Mesenchymal stem cell (in vitro differentiated cells and primary cell): ENCODE data around the gene RBFOX1.

Experiments used
- DNase-seq: peaks from one replicate; pipeline ENCODE4 v3.0.0-alpha.2; 2013
- H2AFZ ChIP-seq: one replicate; pipeline ENCODE4 v1.6.1; 2013; ENCODE audit warnings: low read depth, mild to moderate bottlenecking, control low read depth, inconsistent platforms, low read length, moderate library complexity
- H2AK5ac ChIP-seq: 2 replicates; pipeline ENCODE4 v1.6.1; 2013; ENCODE audit warnings: low read length, moderate library complexity, mild to moderate bottlenecking, inconsistent platforms; ENCODE audit not compliant: severe bottlenecking
- H2BK120ac ChIP-seq: one replicate; pipeline ENCODE4 v1.6.1; 2013; ENCODE audit warnings: low read depth, mild to moderate bottlenecking, inconsistent platforms, low read length, moderate library complexity
- H2BK12ac ChIP-seq, 2 experiments: one replicate each; pipeline ENCODE4 v1.6.1; 2013; ENCODE audit warnings: inconsistent platforms in 2 of 2, low read length in 2 of 2, mild to moderate bottlenecking in 2 of 2, moderate library complexity in 2 of 2, control low read depth in 1 of 2
- H2BK15ac ChIP-seq: one replicate; pipeline ENCODE4 v1.6.1; 2013; ENCODE audit warnings: mild to moderate bottlenecking, low read depth, inconsistent platforms; ENCODE audit not compliant: poor library complexity, severe bottlenecking
- H2BK5ac ChIP-seq: 2 replicates; pipeline ENCODE4 v1.6.1; 2013; ENCODE audit warnings: low read depth, mild to moderate bottlenecking, low read length, control low read depth, inconsistent platforms; ENCODE audit not compliant: poor library complexity, severe bottlenecking
- H3K14ac ChIP-seq, 2 experiments: one replicate each; pipeline ENCODE4 v1.6.1; 2013; ENCODE audit warnings: inconsistent platforms in 2 of 2, low read length in 2 of 2, control low read depth in 1 of 2, mild to moderate bottlenecking in 1 of 2, moderate library complexity in 1 of 2
- H3K18ac ChIP-seq, 2 experiments: one replicate each; pipeline ENCODE4 v1.6.1; 2013; ENCODE audit warnings: inconsistent platforms in 2 of 2, low read length in 2 of 2, control low read depth in 1 of 2, low read depth in 1 of 2, mild to moderate bottlenecking in 1 of 2
- H3K23ac ChIP-seq, 2 experiments: one replicate each; pipeline ENCODE4 v1.6.1; 2013; ENCODE audit warnings: inconsistent platforms in 2 of 2, low read length in 2 of 2, mild to moderate bottlenecking in 2 of 2, moderate library complexity in 2 of 2, control low read depth in 1 of 2
- H3K27ac ChIP-seq: 2 replicates; pipeline ENCODE4 v1.5.1; 2013; ENCODE audit warnings: mild to moderate bottlenecking, moderate library complexity, low read length, control low read depth, inconsistent platforms; ENCODE audit not compliant: poor library complexity, severe bottlenecking
- H3K27me3 ChIP-seq, 2 experiments: 2 replicates each; pipeline versions ENCODE4 v1.6.1 to v1.7.0; 2013; ENCODE audit warnings: low read length in 2 of 2, mild to moderate bottlenecking in 2 of 2, moderate library complexity in 2 of 2, control low read depth in 1 of 2, inconsistent platforms in 1 of 2; ENCODE audit not compliant: control insufficient read depth in 1 of 2, insufficient read depth in 1 of 2
- H3K36me3 ChIP-seq, 2 experiments: 2 replicates each; pipeline versions ENCODE4 v1.6.1 to v1.7.0; 2013; ENCODE audit warnings: low read length in 2 of 2, control low read depth in 1 of 2, inconsistent platforms in 1 of 2, low read depth in 1 of 2, mild to moderate bottlenecking in 1 of 2; ENCODE audit not compliant: insufficient read depth in 2 of 2, control insufficient read depth in 1 of 2
- H3K4ac ChIP-seq, 2 experiments: one replicate each; pipeline ENCODE4 v1.6.1; 2013; ENCODE audit warnings: inconsistent platforms in 2 of 2, low read length in 2 of 2, mild to moderate bottlenecking in 2 of 2, moderate library complexity in 2 of 2, control low read depth in 1 of 2, low read depth in 1 of 2
- H3K4me1 ChIP-seq: 2 replicates; pipeline ENCODE4 v1.6.1; 2013; ENCODE audit warnings: low read depth, low read length, control low read depth; ENCODE audit not compliant: control insufficient read depth, insufficient read depth
- H3K4me2 ChIP-seq: 2 replicates; pipeline ENCODE4 v1.6.1; 2013; ENCODE audit warnings: low read length, mild to moderate bottlenecking, inconsistent platforms; ENCODE audit not compliant: poor library complexity, severe bottlenecking
- H3K4me3 ChIP-seq, 2 experiments: 2 replicates each; pipeline versions ENCODE4 v1.5.1 to v1.7.0; 2013; ENCODE audit warnings: low read length in 2 of 2, mild to moderate bottlenecking in 2 of 2, control low read depth in 1 of 2, low read depth in 1 of 2; ENCODE audit not compliant: insufficient read depth in 1 of 2
- H3K79me1 ChIP-seq: replicated peaks from 2 replicates; pipeline ENCODE4 v1.6.1; 2013; ENCODE audit warnings: mild to moderate bottlenecking, control low read depth, low read length, inconsistent platforms; ENCODE audit not compliant: poor library complexity, severe bottlenecking
- H3K9ac ChIP-seq: 2 replicates; pipeline ENCODE4 v1.7.0; 2013; ENCODE audit warnings: mild to moderate bottlenecking, low read length, moderate library complexity
- H3K9me3 ChIP-seq: 2 replicates; pipeline ENCODE4 v1.7.0; 2013; ENCODE audit warnings: mild to moderate bottlenecking, low read length; ENCODE audit not compliant: control insufficient read depth
- H4K8ac ChIP-seq: one replicate; pipeline ENCODE4 v1.6.1; 2013; ENCODE audit warnings: inconsistent platforms, mild to moderate bottlenecking, low read length, moderate library complexity
- H4K91ac ChIP-seq: one replicate; pipeline ENCODE4 v1.6.1; 2013; ENCODE audit warnings: mild to moderate bottlenecking, low read length, inconsistent platforms
- WGBS: methylation state at CpG from one replicate; pipeline ENCODE4 v1.1.7; 2013; ENCODE audit warnings: mixed read lengths; 5-methylcytosine and 5-hydroxymethylcytosine counted together

Gene RBFOX1

DNA sequence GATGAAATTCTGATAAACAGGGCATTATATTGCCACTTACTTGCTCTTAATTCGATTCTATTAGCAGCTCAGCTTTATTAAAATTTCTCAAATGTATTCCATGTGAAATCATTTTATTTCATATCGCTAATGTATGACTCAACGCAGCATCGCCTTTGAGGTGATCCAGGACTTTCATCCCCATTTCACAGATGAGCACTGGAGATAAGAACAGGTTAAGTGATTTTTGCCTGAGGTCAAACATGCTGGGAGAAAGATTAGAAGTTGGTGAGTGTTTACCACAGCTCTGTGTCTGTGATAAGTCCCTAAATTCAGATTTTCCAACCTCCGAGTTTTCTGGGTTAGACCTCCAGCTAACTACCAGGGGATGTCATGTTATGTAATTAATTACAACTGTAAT is 43.6 kb downstream of the RBFOX1 start:
- Histone ChIP-seq H3K4ac (no peak overlapping the region), H3K9me3 (no peaks in the 10 kb centered on the region), H4K91ac (no peak overlapping the region), H3K27me3 (no peaks in the 10 kb centered on the region), H3K23ac (no peak overlapping the region), H2BK15ac (no peak overlapping the region), H4K8ac (no peak overlapping the region), H3K14ac (no peak overlapping the region), H3K4me2 (no peak overlapping the region), H3K79me1 (no peaks in the 10 kb centered on the region), H3K18ac (no peak overlapping the region), H2BK12ac (no peak overlapping the region), H2AFZ (no peak overlapping the region), H3K9ac (no peak overlapping the region), H3K36me3 (no peaks in the 10 kb centered on the region), H2BK5ac (no peak overlapping the region), H3K27ac (no peak overlapping the region), H3K4me1 (no peaks in the 10 kb centered on the region), H2BK120ac (no peak overlapping the region), H2AK5ac (no peak overlapping the region), H3K4me3 (no peak overlapping the region)
- no peak for DNase-seq
- 72% methylated on average over 4 of the region's 5 CpGs for WGBS

DNA sequence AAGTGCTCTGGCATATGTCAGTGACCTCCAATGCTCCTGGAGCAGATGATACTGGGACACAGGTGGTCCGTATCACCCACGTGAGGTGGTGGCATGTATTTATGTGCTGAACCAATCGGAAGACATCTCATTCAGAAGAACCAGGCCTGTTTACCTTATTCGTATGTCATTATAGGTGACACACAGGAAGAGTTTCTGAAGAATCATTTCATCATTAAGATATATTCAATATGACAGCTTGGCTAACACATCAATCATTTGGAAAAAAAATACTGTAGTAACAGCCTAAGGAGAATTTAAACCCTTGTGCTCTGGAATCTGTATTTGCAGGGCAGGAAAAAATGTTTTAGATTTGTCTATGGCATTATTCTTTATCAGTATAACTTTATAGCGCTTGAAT is 44.6 kb downstream of the RBFOX1 start:
- no peaks in the 10 kb centered on the region for H3K79me1 ChIP-seq
- no peak overlapping the region for H3K27ac ChIP-seq
- no peak overlapping the region for H3K4me3 ChIP-seq
- no peak overlapping the region for H3K23ac ChIP-seq
- H4K8ac ChIP-seq = no peak overlapping the region
- no peak overlapping the region for H2BK15ac ChIP-seq
- H2BK12ac ChIP-seq = no peak overlapping the region
- H3K4me1 ChIP-seq = no peaks in the 10 kb centered on the region
- H3K36me3 ChIP-seq = no peaks in the 10 kb centered on the region
- no peak for DNase-seq
- H3K9me3 ChIP-seq = no peaks in the 10 kb centered on the region
- no peak overlapping the region for H4K91ac ChIP-seq
- no peak overlapping the region for H3K4ac ChIP-seq
- H3K14ac ChIP-seq = no peak overlapping the region
- H2BK5ac ChIP-seq = no peak overlapping the region
- no peak overlapping the region for H2BK120ac ChIP-seq
- 100% methylated on average over 1 of the region's 5 CpGs for WGBS
- no peak overlapping the region for H3K18ac ChIP-seq
- H2AK5ac ChIP-seq = no peak overlapping the region
- H3K4me2 ChIP-seq = no peak overlapping the region
- no peak overlapping the region for H2AFZ ChIP-seq
- no peaks in the 10 kb centered on the region for H3K27me3 ChIP-seq
- H3K9ac ChIP-seq = no peak overlapping the region

DNA sequence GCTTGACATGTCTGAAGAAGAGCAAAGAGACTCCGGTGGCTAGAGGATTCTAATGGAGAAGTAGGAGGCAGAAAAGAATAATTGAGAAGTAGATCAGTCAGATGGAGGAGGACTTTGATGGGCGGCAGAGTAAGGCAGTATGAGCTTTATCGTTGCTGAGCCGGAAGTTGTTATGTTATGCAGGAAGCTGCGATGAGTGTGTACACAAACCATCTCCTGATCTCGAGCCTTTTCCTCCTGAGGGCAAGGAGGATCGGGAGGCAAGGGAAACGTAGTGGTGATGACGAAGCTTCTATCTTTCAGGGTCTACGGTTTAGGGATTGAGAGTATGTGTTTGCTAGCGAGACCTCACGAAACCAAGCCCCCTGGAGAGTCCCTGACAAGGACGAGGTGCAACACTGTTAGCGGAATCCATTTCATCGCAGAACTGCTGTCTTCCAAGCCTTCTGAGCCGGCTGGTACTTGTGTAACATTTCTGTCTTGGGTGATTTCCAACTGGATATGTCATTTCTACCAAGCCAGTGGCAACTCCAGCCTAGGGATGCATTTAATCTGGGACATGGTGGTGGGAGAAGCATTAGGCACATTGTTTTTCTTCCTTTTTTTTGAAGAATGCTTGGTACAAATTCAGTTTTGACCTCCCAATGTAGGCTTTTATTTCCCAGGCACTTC is 45.5 kb downstream of the RBFOX1 start:
- Histone ChIP-seq H4K8ac (no peak overlapping the region), H3K27me3 (no peaks in the 10 kb centered on the region), H2AK5ac (no peak overlapping the region), H3K27ac (no peak overlapping the region), H2AFZ (no peak overlapping the region), H3K4me3 (no peak overlapping the region), H3K36me3 (no peaks in the 10 kb centered on the region), H2BK5ac (no peak overlapping the region), H2BK12ac (no peak overlapping the region), H3K14ac (no peak overlapping the region), H3K23ac (no peak overlapping the region), H2BK15ac (no peak overlapping the region), H3K9ac (no peak overlapping the region), H3K4me1 (no peaks in the 10 kb centered on the region), H3K9me3 (no peaks in the 10 kb centered on the region), H4K91ac (no peak overlapping the region), H3K79me1 (no peaks in the 10 kb centered on the region), H2BK120ac (no peak overlapping the region), H3K18ac (no peak overlapping the region), H3K4ac (no peak overlapping the region), H3K4me2 (no peak overlapping the region)
- WGBS = 82% methylated on average over 16 of the region's 16 CpGs
- no peak for DNase-seq

DNA sequence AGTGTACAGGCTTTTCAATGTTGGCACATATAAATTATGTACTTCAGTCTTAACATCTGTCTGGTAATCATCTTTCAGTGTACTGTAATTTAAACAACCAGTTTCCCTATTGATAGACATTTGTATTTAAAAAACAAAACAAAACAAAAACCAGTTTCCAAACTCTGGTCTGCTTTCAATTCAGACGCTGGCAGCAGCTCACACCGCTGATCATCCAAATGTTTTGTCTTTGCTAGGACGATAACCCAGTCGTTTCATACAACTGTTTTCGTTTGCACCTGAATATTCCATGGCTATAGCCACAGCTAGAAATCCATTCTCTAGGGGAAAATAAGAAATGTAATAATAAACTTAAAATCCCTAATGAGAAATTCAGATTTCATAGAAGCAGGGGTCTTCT is 47.8 kb downstream of the RBFOX1 start:
- Histone ChIP-seq H3K4me3 (no peak overlapping the region), H2BK120ac (no peak overlapping the region), H4K91ac (no peak overlapping the region), H3K14ac (no peak overlapping the region), H3K9me3 (no peaks in the 10 kb centered on the region), H2BK12ac (no peak overlapping the region), H3K4me2 (no peak overlapping the region), H3K18ac (no peak overlapping the region), H2BK15ac (no peak overlapping the region), H3K79me1 (no peaks in the 10 kb centered on the region), H3K9ac (no peak overlapping the region), H3K27ac (no peak overlapping the region), H2AK5ac (no peak overlapping the region), H3K4ac (no peak overlapping the region), H3K23ac (no peak overlapping the region), H2AFZ (no peak overlapping the region), H3K27me3 (no peaks in the 10 kb centered on the region), H2BK5ac (no peak overlapping the region), H4K8ac (no peak overlapping the region), H3K4me1 (no peaks in the 10 kb centered on the region), H3K36me3 (no peaks in the 10 kb centered on the region)
- no peak for DNase-seq
- 67% methylated on average over 2 of the region's 5 CpGs for WGBS
